Right ventricle myocardium inferior (tissue), 1 donor: Measurements from ENCODE around the gene TMPRSS3. TPM values are rescaled to one million over a fixed set of nuclear protein-coding genes. Genes with fewer than 3 reads are reported as not detected.

Experiments
- ATAC-seq: fragments of 200-7000 bp; cut with Tn5 transposase; one replicate; pipeline ENCODE4 v1.9.1; 2020; ENCODE audit warnings: mild to moderate bottlenecking, moderate library complexity
- DNase-seq: peaks from one replicate; pipeline ENCODE4 v3.0.0; 2021; ENCODE audit errors: missing footprints
- intact Hi-C: fragments of 100-400 bp; cut with DNase I; formaldehyde crosslinking; loops from one replicate; pipeline ENCODE4 v1.11.0; 2022
- total RNA-seq: library from RNA; stranded (reverse); fragmentation: NEBNext Ultra II Directional; extraction: Animal tissue kit (Norgen Biotek cat#: 25700); gene quantifications from one replicate; pipeline ENCODE4 v1.2.1, GENCODE V29; 2021
- donor health status: DM: no; HTN: yes; CAD: no; lungs with severe emphysema.

The TMPRSS3 gene
- total RNA-seq, 1 donor from 2014 or later, result not detected

DNA sequence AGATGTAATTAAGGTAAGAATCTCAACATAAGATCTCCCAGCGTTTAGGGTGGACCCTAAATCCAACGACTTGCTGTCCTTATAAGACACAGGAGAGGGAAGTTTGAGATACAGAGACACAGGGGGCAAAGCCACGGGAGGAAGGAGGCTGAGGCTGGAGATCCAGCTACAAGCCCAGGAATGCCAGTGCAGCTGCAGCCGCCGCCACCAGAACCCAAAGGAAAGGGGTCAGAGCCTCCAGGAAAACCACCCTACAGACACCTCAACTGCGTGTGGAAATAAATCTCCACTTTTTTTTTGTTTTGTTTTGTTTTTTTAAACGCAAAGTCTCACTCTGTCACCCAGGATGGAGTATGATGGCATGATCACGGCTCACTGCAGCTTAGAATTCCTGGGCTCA lies 17.4 kb downstream of the TMPRSS3 start:
- DNase-seq (no peak), ATAC-seq (no peak)
- intact Hi-C loops, result no loop called here

DNA sequence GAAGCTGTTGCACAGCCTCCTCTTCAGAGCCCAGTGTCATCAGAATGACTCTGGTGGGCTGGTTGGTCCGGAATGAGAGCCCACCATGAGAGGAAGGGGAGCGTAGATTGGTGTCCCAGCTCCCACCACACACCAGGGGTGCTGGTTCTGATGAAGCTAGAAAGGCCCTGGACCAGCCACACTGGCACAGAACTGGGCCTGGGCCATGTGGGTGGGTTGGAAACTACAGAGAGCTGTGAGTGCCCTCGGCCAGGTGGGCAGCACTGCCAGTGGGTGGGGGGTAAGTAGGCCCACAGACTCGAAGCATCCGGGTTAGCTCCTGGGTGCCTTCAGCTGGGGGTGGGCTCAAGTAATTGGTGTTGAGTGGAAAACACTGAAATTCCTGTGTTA lies 17.9 kb downstream of the TMPRSS3 start:
- no peak for DNase-seq
- no peak for ATAC-seq
- intact Hi-C loops, result no loop called here

DNA sequence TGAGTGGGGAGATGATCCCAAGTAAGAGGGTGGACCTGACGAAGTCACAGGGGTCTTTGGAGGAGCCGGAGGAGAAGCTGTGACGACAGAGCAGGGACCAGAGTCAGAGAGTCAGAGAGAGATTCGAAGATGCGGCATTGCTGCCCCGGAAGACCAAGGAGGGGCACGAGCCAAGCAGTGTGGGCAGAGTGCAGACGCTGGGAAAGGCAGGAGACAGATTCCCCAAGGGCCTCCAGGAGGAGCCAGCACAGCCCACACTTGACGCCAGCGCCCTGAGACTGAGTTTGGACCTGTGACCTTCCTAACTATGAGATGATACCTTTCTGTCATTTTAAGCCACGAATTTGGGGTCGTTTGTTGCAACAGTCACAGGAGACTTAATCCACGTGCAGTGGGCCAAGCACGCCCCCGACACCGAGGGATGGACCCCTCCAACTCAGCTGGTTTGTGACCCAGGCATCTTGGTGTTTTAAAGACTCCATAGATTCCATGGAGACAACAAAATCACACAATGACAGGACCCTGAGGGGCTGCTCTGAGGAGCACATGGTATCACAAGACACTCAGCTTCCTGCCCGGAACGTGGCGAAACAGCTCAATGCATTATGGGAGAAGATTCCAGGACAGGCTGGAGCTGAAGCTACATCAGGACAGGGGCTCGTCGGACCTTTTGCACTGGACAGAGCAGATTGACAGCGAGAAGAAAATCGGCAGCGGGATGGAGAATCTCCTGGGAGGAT lies 18.5 kb downstream of the TMPRSS3 start:
- intact Hi-C loops, result no loop called here

DNA sequence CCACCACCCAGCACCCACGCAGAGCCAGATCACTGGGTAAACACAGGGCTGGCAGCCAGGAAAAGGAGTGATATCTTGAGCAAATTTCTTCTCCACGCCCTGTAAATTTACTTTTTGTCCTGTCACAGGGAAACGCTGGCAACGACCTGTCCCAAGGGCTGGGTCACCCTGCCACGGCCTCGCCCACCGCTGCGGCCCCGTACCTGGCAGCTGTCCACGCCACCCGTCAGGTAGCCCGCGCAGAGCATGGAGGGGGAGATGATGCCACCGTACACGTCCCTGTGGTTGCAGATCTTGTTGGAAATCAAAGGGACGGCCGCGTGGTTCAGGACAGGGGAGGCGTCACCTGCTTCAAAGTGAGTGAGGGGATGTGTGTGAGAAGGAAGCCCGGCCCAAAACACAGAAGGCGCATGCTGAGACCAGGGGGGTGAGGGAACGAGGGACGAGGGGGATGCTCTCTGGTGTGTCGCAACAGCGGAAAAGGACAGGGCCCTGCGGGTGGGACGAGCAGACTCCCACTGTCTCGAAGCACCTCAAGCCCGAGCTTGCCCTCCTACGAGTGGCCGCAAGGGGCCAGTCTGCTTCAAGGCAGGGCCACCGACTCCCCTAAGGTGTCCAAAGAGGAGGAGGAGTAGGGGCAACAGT lies 19.4 kb downstream of the TMPRSS3 start:
- DNase-seq, result no peak
- no peak for ATAC-seq
- intact Hi-C loops, result no loop called here

More for the DNA sequence above, 18.5 kb downstream of the TMPRSS3 start:
- ATAC-seq (no peak), DNase-seq (no peak)

DNA sequence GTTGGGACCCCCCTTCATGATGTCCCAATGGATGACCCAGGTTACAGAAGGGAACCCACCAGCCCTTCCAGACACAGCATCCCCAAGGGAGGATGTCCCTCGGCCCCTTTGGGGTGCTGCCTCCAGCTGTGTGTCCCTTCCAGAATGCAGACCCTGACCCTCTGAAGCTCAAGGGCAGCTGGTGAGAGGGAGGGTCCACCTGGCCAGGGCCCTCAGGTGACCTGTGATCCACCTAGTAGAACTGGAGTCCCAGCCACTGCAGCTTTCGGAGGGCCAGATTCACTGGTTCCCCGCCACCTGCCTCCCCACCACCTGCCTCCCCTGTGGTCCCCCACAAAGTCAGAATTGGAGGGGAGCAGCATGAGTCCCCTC lies 19.9 kb downstream of the TMPRSS3 start:
- DNase-seq (no peak), ATAC-seq (no peak)
- intact Hi-C loops, result no loop called here

- DNase-seq, result no peak
- ATAC-seq, result no peak
- intact Hi-C loops, result no loop called here
Observed at GRCh38 chr21:42375506-42375905, 20.3 kb downstream of the TMPRSS3 start.

- DNase-seq (no peak), ATAC-seq (no peak)
- intact Hi-C loops, result no loop called here
Observed at GRCh38 chr21:42374864-42375499, 20.9 kb downstream of the TMPRSS3 start.

DNA sequence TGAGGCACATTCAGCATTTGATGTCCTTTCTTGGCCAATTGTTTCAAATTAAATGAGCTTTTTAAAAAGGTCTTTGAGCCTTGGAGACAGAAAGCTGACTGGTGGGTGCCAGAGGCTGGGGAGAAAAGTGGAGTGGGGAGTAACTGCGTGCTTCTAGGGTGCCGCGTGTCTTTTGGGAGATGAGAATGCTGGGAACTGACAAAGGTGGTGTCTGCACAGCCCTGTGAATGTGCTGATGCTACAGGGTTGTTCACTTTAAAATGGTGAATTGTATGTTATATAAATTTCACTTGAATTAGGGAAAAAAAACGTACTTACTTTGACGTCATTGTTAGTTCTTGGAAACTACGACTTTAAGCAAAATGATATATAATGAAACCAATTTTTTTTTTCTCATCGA lies 21.4 kb downstream of the TMPRSS3 start:
- intact Hi-C loops, result no loop called here
- DNase-seq, result no peak
- no peak for ATAC-seq

DNA sequence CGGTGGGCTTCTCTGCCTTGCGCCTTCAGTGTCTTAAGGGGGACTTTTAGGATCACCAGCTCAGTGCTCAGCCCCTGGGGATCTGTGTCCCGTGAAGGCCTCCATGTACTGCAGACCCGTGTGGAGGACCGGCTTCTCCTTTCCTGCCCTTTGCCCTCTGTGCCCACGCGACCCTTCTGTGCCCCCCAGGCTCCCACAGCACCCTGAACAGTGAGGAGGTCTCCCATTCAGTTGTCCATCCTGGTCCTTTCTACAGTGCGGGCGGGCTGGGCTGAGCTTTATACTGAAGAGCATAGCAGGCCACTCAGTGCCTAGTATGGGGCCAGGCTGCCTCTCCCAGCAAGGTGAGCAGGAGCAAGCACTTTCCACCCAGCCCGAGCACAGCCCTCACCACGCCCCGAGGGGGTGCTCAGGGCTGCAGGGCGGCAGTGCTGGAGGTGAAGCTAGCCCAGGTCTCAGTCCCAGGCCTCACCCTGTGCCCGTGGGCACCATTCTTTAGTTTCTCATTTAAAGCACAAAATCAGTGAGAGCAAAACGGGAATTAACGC lies 21.9 kb downstream of the TMPRSS3 start:
- ATAC-seq, result no peak

DNA sequence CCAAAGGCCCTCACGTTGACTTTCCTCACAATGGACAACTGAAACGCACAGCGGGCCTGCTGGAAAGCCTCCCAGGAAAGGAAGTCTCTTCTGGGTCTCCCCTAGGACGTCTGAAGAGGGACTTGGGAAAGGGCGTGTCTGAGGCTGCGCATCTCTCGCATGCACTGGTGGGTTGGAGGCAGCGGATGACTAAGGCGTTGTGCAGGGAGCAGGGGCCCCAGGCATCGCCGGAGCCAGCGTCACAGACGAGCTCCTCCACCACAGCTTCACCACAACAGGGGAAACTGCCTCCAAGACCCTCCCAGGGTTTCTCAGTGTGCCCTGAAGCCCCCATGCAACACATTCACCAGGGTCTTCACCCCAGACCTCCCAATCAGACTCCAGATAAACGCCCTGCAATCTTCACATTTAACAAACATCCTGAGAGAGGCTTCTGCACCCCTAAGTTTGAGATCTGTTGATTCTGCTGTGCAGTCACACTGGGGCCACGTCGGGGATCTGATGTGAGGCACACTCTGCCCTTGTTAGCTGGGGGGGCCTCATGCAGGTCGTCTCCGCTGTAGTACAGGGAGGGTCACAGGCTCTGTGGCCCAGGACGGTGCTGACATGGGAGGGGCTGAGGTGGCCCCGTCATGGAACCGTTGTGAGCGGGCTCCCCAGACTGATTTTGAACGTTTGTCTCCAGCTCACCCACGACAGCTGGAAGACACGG lies 22.5 kb downstream of the TMPRSS3 start:
- no peak for DNase-seq
- intact Hi-C loops, result no loop called here
- no peak for ATAC-seq

More for the DNA sequence above, 21.9 kb downstream of the TMPRSS3 start:
- no peak for DNase-seq
- intact Hi-C loops, result no loop called here

- intact Hi-C loops, result no loop called here
- ATAC-seq (no peak), DNase-seq (no peak)
Observed at GRCh38 chr21:42370894-42371654, 24.8 kb downstream of the TMPRSS3 start.

DNA sequence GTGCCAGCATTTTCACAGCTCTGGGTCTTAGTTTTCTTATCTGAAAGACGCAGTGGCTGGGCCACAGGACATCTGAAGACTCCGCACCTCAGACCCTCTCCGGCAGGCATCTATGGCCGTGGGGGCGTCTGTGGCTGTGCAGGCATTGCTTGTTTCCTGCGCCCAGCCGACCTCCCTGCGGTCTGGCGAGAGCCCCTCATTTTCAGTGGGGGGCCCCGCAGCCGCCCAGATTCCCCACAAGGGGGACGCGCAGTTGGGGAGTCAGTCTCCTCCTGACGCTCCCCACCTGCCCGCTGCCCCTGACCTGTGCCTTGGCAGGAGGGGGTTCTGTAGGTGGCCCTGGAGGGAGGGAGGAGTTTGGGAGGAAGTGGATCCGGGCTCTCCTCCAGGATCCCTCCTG lies 26.0 kb downstream of the TMPRSS3 start:
- intact Hi-C loops, result no loop called here
- DNase-seq (no peak), ATAC-seq (no peak)

DNA sequence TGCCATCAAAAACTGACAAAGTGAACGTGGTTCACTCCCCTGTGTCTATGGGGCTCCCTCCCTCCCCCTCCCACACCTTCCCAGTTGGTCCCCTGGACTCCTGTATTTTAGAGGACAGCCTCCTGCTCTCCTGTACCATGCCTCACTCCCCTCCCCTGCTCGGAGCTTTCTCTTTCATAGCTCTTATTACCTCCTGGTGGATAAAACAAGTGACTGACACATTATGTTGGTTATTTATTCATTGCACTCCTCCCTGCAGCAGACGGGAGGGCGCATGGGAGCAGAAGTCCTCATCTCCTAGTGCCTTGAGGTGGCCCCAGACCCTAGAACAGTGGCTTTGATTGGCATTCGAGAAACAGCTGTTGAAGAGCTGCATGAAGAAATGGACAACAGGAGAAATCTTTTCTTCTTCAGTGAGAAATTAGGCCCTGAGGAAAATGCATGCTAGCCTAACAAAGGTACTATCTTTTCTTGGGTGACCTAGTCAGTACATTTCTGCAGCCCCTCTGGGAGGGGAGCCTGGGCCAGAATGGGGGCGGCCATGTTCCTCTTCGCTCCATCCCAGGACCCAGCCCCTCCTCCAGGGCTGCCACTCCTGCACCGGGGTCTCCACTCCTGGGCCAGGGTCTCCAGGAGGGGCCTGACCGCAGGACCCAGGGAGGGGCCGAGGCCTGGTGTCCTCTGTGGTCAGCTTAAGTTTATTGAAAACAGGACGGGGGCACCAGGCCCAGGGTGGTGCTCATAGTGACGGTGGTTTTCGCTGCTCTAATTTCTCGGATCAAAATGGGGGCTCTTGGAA lies 28.3 kb downstream of the TMPRSS3 start:
- DNase-seq, result no peak
- intact Hi-C loops, result no loop called here
- no peak for ATAC-seq

- ATAC-seq (no peak), DNase-seq (no peak)
- intact Hi-C loops, result no loop called here
Observed at GRCh38 chr21:42366292-42367010, 29.4 kb downstream of the TMPRSS3 start, which contains the start of gene TFF1. TSS of gene TFF1 (minus strand) at chr21:42366535. CDS start at chr21:42366495, 40 bp downstream.

- DNase-seq, result no peak
Observed at GRCh38 chr21:42365770-42366169, 30.1 kb downstream of the TMPRSS3 start.

DNA sequence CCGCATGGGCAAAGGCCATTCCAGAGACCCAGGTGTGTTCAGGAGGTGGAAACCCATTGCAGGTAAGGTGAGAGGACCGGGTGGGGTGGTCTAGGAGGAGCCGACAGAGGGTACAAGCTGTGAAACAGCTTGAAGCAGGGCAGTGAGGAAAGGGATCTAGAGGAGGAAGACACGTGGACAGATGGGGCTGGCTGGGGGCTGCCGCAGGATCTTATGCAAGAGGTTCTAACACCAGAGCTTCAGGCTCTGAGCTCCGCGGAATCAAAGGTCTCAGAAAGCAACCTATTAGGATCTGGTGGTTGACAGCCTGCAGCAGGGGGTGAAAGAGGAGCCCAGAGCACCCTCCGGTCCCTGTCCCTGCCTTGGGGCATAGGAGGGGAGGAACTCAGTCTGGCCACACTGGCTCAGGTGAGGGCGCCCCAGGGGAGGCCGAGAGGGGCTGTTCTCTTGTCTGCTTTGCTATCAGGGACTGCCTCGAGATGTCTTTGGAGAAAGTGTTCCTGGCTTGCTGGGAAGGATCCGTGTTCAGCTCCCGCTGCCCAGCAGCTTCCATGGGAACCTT lies 31.5 kb downstream of the TMPRSS3 start:
- no peak for DNase-seq
- intact Hi-C loops, result no loop called here
- ATAC-seq, result no peak

More at GRCh38 chr21:42365770-42366169, 30.1 kb downstream of the TMPRSS3 start:
- no peak for ATAC-seq
- intact Hi-C loops, result no loop called here

DNA sequence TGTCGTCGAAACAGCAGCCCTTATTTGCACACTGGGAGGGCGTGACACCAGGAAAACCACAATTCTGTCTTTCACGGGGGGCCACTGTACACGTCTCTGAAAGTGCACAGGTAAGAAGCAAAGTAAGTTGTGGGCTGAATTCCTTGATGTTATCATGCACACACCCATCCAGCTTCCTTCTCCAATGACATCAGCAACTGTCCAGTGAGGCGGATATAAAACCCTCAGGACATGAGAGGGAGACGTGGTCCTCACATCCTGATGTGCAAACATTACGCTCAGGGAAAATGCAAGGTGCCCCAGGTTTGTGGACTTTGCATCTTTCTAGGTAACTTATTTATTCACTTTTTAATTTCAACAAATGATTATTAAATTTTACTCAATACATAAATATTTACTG lies 32.5 kb downstream of the TMPRSS3 start:
- intact Hi-C loops, result no loop called here
- ATAC-seq (no peak), DNase-seq (no peak)
